Measurements from ENCODE around the gene COQ10A. TPM values are rescaled to one million over a fixed set of nuclear protein-coding genes. Genes with fewer than 3 reads are reported as not detected.

Gene COQ10A
- total and polyA plus RNA-seq, 2 of the 8 experiments (the other 6 are each of a cell fraction or from before 2014, with no cell fraction given) = 21.8 to 42.9 TPM

DNA sequence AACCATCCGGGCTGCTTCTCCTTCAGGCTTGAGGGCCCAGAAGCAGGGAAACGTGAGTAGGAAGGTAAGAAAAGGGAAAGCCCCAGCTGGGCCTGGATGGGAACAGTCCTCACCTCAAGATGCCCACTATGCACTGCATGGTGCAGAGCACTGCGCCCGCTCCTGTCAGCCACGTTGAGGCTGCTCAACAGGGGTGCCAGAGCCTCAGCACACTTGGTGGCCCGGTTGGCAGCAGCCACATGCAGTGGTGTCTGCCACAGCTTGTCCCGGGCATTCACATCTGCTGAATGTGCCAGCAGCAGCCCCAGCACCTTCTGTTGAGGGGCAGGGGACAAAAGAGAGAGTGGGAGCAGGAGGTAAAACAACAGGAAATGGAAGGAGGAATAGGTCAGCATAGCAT lies 11.1 kb upstream of the COQ10A start (continued):
- TF ChIP-seq RFX5 (IDR thresholded peaks at IDR 0.05; ENCODE audit: borderline replicate concordance, low read depth, low read length) = no peak
- no peak for TF ChIP-seq KDM5A (IDR thresholded peaks at IDR 0.05; ENCODE audit: low read length)
- no peak for TF ChIP-seq FOSL1 (IDR thresholded peaks at IDR 0.05; ENCODE audit: insufficient read depth, low read depth, low read length)
- TF ChIP-seq SIRT6 (IDR thresholded peaks at IDR 0.05; ENCODE audit: low read length) = no peak
- TF ChIP-seq BRCA1 (IDR thresholded peaks at IDR 0.05; ENCODE audit: low read depth, low read length) = no peak
- TF ChIP-seq CHD2 (IDR thresholded peaks at IDR 0.05; ENCODE audit: low read length) = no peak
